NCI-H345 treated with DMSO at 0.1 percent for 48 hours (cell line): Measurements from ENCODE around the gene NSUN2.

Experiments
- DNase-seq: peaks from one replicate; lab custom pipeline; 2025; ENCODE audit not compliant: unreplicated experiment; lab: John Stamatoyannopoulos, UW

NSUN2 gene

DNA sequence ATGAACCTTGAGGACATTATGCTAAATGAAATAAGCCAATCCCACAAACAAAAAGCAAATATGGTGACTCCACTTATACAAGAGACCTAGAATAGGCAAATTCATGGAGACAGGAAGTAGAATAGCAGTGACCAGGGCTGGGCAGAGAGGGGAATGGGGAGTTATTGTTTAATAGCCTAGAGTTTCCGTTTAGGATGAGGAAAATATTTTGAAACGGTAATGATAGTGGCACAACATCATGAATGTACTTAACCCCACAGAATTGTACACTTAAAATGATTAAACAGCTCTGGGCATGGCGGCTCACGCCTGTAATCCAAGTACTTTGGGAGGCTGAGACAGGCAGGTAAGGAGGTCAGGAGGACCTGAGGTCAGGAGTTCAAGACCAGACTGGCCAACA, 65.8 kb downstream of the NSUN2 start:
- DNase-seq: no peak

DNA sequence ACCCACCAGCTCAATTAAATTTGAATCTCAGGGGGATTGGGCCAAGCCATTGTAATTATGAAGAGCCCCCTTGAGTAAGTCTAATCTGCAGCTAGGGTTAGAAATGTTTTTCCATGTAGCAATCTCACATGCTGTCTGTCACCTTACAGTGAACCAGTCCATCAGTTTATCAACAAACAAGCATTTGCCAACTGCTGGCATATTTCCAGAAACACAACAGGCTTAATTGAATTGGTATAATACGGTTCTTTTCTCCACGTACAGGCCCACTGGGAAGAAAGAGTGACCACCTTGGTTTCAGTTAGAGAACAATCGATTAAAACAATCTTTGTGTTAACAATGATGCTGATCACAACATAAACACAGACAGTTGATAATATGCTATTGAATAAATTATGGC, 67.4 kb downstream of the NSUN2 start:
- DNase-seq: peak; percentile 57

DNA sequence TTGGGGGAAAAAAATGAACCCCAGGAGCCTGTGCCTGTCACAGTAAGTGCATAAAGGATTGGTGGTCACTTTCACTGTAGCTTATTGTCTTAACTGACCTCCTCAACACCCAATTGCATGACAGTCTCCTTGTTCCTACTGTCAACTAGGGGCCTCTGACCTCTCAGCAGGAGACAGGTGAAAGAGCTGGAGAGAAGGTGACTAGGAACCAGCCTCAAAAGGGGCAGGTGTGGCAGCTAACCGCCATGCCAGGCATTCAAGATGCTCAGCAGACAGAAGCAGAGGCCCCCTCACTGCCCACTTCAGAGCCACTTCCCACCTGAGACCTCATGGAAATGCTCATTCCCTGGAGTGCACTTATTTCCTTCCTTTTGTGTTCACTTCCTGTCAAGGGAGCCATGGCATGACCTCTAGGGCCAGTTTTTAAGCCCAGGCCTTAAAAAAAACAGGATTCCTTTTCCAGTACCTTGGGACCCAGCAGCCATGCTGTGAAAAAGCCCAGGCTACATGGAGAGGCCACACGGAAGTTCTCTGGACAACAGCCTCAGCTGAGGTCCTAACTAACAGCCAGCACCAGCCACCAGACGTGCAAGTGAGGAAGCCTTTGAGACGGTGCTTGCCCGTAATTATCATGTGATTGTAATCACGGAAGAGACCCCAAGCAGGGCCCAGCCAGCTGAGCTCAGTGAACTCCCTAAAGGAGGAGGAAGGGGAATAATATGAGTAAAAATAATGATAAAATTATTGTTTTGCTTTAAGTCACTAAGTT, 74.9 kb downstream of the NSUN2 start:
- no peak for DNase-seq

DNA sequence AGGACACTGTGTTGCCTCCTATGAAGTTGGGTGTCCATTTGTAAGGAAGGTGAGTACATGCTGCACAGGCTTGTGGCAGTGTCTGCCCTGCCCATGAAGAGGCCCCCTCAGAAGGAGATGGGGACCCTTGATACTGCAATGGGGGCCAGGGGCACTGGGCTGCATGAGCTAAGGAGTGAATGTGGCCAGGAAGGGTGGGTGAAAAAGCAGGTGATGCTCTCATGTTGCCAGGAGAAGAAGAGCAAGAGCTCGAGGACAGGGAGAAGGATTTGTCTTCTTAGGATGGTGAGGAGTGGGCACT, 76.1 kb downstream of the NSUN2 start:
- no peak for DNase-seq

DNA sequence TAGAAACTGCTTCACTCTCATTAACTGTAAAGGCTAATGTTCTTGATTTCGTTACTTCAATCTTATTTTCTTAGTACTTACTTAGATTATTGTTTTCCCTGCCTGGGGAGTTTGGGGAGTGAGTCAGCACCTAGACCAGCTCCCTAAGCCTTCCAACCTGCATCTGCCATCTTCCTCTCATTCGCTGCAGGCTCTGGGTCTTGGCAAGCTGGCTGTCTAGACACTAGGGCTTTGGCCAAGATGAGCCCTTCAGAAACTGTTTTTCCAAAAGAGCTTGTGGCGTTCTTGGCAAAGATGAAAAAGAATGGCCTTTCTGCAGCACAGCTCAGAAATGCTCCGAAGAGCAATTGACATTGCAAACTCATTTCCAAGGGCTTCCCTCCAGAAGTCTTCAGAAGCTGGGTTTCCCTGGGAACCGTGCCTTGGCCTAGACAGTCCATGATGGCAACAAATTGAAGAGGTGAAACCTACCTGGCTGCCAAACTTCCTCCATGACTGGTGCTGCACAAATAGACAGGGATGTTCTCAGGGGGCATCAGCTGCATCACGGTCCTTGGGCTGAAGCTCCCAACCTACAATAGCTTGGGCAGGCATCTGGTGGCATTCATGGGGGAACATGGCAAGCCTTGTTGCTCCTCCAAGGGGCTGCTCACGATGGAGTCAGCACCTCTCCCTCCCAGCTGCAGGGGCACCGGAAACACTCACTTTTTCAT, 76.6 kb downstream of the NSUN2 start:
- no peak for DNase-seq

DNA sequence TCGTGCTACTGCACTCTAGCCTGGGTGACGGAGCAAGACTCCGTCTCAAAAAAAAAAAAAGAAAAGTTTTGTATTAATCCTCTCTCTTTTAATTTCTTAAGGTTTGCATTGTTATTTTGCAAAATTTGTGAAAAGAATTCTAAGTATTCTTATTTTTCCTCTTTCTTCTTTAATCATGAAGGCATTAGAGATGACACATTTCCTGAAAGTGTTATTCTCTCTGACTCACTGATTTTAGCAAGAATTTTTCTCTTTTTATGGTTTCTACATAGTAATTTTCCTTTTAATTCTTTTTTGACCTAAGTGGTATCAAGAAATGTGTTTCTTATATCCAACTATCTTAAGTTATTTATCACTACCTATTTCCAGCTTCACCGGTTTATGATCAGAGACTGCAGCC, 78.0 kb downstream of the NSUN2 start:
- DNase-seq: no peak

DNA sequence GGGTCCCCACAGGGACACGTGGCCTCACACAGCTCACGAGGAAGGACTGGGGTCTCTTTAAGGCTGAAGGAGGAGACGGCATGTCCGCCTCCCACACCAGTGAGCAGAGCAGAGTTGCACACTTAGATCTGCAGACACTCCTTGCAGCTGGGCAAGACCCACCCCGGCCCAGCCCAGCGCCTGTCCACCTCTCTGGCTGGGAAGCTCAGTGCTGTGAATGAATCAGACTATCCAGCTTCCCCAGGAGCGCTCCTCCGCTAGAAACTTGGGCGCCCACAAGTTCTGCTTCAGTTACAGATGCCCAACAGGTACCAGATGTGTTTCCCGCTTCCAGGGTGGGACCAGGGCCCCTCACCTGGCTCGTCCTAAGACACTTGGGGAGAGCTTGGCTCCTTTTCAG, 78.9 kb downstream of the NSUN2 start:
- DNase-seq: no peak

DNA sequence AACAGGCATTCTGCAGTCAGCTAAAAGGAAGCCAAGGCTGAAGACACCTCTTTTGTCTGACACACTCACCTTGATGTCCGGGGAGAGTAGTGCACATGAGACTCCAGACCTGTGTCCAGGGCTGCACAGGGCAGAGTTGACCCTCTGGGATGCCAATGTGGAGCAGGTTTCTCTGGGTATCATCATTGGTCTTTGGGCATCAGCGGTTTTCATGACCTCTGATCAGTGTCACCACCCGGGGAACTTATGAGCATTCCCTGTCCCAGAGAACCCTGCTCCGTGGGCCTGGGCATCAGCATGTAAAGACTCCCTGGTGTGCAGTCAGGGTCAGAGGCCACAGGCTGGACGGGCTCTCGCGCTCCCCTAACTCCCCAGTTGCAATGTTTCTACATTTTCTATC, 80.2 kb downstream of the NSUN2 start:
- DNase-seq: no peak

DNA sequence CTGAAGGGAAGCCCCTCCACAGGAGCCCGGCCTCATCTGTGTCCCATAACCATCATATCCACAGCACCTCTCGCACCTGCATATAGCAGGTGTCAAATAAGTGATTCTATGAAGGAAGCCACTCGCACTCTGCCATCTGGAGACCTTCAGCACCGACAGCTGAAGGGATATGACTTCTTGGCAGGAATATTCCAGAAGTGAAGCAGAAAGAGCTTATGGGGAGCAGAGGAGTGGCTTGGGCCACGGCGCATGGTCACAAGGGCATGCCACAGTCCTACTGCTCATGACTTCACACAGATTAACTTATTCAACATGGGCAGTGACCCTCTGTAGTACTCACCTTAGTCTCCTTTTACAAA, 80.9 kb downstream of the NSUN2 start:
- DNase-seq: no peak

DNA sequence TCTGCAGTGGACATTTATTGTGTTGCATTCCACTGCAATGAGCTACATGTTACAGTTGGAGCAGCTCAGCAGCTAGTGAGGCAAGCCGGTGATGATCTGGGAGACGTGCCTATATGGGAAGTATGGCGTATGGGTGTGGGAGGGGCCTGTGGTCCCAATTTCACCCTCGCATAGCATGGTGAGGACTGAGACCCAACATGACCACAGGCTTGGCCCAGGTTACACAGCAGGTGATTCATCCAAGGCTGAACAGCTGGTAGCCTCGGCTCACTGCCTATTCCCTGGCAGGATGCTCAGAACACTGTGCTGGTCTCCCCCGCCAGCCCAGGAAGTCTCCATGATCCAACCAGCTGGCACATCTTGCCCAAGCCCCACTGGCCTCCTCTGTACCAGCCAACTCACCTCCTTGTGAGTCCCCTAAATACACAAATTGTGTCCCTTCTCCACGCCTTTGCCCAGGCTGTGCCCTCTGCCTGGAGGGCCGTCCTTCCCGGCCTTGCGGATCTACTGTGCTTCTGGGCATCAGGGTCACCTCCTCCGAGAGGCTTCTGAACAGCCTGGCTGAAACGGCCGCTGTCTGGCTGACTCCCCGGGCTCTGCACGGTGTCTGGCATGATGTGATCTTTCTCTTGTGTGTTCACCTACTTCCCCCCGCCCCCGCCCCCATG, 81.4 kb downstream of the NSUN2 start:
- no peak for DNase-seq

DNA sequence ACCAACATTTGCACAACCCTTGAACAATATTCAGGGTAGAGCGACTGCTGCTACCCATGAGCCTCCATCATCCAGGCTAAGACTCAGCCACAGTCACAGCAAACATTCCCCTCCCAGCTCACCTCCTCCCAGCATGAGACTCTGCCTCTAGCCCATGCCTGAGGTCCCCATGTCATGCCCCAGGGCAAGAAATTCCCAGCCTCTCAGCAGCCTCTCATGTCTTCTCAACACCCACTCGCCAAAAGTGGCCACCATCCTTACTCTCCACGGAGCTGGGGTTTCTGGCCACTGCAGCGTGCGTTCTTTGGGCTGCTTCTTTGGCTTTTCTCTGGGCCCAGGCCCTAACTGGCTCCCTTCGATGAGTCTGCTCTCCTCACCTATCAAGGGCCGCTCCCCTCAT, 82.2 kb downstream of the NSUN2 start:
- DNase-seq: no peak
